ENCODE measurements around the gene MLF1. TPM values are rescaled to one million over a fixed set of nuclear protein-coding genes. Genes with fewer than 3 reads are reported as not detected.
A peak's percentile ranks its signal among the peaks of the same experiment; 100 is the strongest.

The MLF1 gene
- total RNA-seq, 1 donor from 2014 or later = 11.7 TPM

- DNase-seq (ENCODE audit: low read depth) = no peak
These were observed 3.7 kb downstream of the MLF1 start for GRCh38 chr3:158574646-158575045.

DNA sequence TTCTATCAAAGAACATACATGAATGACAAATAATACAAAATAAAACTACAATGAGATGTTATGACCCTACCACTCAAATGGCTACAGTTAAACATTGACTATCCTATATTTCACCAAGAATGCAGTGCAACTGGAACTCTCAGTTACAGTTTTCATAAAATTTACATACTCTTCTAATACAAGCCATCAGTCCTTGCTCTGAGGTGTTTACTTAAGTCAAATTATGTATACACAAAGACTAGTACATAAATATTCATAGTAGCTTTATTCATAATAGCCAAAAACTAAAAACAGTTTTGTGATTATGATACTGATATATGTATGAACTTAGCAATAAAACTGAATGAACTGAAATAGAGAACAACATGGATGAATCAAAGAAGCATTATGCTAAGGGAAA lies 19.2 kb downstream of the MLF1 start:
- no peak for DNase-seq (ENCODE audit: low read depth)

DNA sequence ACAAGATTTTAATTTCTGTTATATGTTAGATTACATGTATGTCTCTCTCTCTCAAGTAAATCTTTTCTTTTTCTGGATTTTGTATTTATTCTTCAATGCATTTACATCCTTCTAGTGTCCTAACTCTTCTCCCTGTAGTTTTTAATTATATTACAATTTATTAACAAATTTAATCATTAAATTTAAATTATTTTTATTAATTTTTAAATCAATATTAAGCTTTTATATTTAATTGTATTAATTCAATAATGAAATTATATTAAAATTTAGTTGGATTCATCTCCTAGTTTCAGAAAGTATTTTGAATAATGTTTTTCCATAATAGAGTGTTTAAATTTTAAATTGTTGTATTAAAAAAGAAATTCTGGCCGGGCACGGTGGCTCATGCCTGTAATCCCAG lies 29.8 kb downstream of the MLF1 start:
- DNase-seq (ENCODE audit: low read depth) = no peak

- no peak for DNase-seq (ENCODE audit: low read depth)
These were observed 31.2 kb downstream of the MLF1 start for GRCh38 chr3:158602227-158602626.

GRCh38 chr3:158617982-158618875 lies 47.2 kb downstream of the MLF1 start:
- DNase-seq (ENCODE audit: low read depth) = no peak

- no peak for DNase-seq (ENCODE audit: low read depth)
These were observed 54.9 kb downstream of the MLF1 start for GRCh38 chr3:158625881-158626280.

DNA sequence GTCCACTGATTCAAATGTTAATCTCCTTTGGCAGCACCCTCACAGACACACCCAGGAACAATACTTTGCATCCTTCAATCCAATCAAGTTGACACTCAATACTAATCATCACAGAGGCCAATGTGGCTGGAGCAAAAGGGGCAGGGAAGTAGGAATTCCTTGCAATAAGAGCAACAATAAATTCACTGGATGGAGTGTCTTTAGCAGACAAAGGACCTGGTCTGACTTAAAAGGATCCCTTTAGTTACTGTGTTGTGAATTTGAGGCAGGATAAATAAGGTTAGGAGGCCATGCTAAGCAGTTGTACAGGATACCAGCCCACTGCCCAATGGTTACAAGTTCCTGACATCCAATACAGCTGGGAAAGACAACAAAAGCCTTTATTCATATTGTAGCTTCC lies 61.0 kb downstream of the MLF1 start:
- no peak for DNase-seq (ENCODE audit: low read depth)

DNA sequence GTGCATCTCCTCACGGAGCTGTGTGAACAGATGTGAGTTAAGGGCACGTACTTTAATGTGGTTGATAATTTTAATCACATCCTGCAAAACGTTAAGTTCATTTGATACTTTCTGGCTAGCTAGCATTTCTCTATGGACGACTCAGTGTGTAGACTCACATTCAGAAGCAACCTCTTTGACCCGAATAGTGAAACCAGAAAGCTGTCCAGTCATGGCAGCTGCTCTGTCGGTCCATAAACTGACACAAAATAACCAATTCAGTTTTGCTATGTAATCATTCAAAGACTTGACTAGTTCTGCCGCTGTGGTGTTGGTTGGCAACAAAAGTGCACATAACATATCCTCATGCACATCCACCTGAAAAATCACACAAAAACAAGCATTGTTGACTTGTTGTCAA lies 69.7 kb downstream of the MLF1 start:
- peak; percentile 1 for DNase-seq (ENCODE audit: low read depth)

DNA sequence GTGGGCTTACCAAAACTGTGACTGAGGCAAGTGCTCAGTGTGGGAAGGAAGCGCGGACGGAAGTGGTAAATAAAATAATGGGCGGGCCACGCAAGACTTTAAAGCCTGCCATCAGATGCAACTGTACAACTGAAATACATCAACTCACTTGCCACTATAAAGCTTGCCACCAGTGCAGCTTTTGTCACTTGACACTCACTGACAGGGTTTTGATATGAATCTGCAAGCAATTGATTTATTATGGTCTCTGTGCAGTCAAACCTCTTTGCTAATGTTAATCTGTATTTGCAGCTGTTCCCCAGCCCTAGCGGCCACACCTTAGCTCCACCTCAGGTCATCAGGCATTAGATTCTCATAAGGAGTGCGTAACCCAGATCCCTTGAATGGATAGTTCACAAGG lies 71.0 kb downstream of the MLF1 start:
- DNase-seq (ENCODE audit: low read depth) = no peak

DNA sequence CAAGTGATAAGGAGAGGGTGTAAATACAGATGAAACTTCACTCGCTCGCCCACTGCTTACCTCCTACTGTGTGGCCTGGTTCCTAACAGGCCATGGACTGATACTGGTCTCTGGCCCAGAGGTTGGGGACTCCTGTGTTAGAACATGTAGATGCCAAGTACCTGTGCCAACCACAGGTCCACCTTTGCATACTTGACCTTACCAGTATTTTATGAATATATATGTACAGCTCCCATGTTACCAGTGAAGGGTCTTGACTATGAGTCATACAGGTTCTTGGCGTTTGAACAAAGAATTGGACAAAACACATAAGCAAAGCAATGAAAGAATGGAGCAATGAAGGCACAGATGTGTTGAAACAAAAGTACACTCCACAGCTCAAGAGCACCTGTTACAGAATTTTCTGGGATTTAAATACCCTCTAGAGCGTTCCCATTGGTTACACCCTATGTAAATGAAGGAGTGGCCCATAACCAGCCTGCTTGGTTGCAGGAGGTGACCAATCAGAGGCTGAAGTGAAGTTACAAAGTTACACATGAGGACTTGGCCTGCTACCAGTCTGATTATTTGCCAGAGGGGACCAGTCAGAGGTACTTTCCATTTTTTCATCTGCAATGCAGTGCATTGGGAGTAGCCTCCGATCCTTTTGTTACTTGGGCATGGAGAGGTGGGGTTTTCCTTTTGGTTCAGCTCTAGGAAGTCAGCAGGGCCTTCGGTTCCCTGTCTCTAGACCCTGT lies 71.6 kb downstream of the MLF1 start:
- no peak for DNase-seq (ENCODE audit: low read depth)

DNA sequence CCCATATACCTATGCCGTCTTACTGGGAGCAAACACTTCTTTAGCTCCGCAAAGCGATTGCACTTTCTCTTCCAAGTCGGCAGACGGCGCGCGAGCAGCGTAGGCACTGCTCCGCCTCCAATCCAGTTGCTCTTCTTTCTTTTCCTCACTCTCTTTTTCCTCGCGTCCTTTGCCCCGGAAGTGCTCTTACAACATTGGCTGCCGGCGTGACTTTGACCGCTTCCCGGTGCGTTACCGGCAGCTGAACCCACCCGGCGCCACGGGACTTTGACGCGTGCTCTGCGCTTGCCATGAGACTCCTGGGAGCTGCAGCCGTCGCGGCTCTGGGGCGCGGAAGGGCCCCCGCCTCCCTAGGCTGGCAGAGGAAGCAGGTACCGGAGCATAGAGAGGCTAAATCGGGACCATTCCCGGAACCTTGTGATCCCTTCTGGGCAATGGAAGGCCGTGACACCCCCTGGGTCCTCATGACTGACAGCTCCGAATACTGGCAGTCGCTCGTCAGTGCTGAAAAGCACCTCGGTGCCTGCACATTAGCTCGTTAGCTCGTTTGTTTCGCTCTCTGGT lies 73.4 kb downstream of the MLF1 start, which contains the start of gene GFM1:
TSS of gene GFM1 (plus strand) at position 183 of the 564 bp plus-strand sequence. CDS start at position 291, 108 bp downstream.
- DNase-seq (ENCODE audit: low read depth) = peak; percentile 98

DNA sequence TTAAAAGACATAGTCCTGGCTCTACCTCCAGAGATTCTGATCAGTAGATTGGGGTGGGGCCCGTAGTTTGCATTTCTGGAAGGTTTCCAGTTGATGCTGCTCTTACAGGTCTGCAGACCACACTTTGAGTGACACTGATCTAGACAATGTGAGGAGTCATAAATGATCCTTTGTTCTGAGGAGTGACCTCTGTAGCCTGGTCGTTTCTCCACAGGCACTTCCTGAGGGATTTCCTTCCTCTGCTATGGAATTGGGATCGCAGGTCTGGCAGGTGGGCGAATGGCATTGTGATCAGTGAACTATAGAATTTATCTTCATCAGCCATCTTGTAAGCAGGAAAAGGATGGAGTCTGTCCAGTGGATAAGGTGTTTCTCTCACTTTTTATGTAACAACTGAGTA lies 78.8 kb downstream of the MLF1 start:
- DNase-seq (ENCODE audit: low read depth) = no peak

GRCh38 chr3:158651192-158651591 lies 80.2 kb downstream of the MLF1 start:
- no peak for DNase-seq (ENCODE audit: low read depth)

- DNase-seq (ENCODE audit: low read depth) = no peak
These were observed 81.5 kb downstream of the MLF1 start for GRCh38 chr3:158652463-158652862.

Other genes with a start within 250 kb of the MLF1 start
- 58.1 and 88.1 TPM in 2 replicates for gene GFM1, start 73.3 kb downstream of the MLF1 start, total RNA-seq
- gene LXN, start 101.5 kb downstream of the MLF1 start, total RNA-seq = not detected in 2 replicates
- not detected in 2 replicates for gene RARRES1, start 161.3 kb downstream of the MLF1 start, total RNA-seq
- 56.8 and 57.1 TPM in 2 replicates for gene MFSD1, start 230.9 kb downstream of the MLF1 start, total RNA-seq

Data from myocyte (in vitro differentiated cells).